Panc1 (cell line): ENCODE data around the gene RGS3. TPM values are rescaled to one million over a fixed set of nuclear protein-coding genes. Genes with fewer than 3 reads are reported as not detected.

Source experiments
- ATAC-seq: fragments of 200-7000 bp; cut with Tn5 transposase; 2 replicates; pipeline ENCODE4 v1.9.1; 2020; ENCODE audit warnings: mild to moderate bottlenecking, moderate library complexity
- BruUV-seq: library from RNA; stranded (reverse); fragments of 400-500 nt; replicated peaks from 2 replicates; lab custom pipeline; 2021; lab: Mats Ljungman, UMichigan
- CTCF ChIA-PET: fragments of 300-600 bp; sonication (Branson Sonifier 250); formaldehyde crosslinking; loops from one replicate; lab custom pipeline; 2022; ENCODE audit warnings: antibody characterized with exemption; lab: Charles Lee
- POLR2A ChIA-PET: fragments of 300-600 bp; sonication (Branson Sonifier 250); formaldehyde crosslinking; loops from one replicate; lab custom pipeline; 2022; ENCODE audit warnings: antibody characterized with exemption; lab: Charles Lee
- DNase-seq: peaks from one replicate; pipeline ENCODE4 v3.0.0-alpha.2; 2010; ENCODE audit warnings: low read depth, low spot score
- H3K27ac ChIP-seq: 2 replicates; pipeline ENCODE4 v1.5.1; 2011; ENCODE audit warnings: mild to moderate bottlenecking, low read length, inconsistent platforms
- H3K27me3 ChIP-seq: fragments of 200-500 bp; sonication (Bioruptor generic); 2 replicates; pipeline ENCODE4 v1.6.0; 2014; ENCODE audit warnings: low read length, inconsistent platforms; ENCODE audit not compliant: control insufficient read depth, insufficient read depth
- H3K36me3 ChIP-seq: fragments of 200-500 bp; sonication (Bioruptor generic); 2 replicates; pipeline ENCODE4 v1.5.1; 2014; ENCODE audit warnings: inconsistent platforms, mild to moderate bottlenecking, low read length, moderate library complexity; ENCODE audit not compliant: control insufficient read depth, insufficient read depth
- H3K4me1 ChIP-seq: 2 replicates; pipeline ENCODE4 v1.5.1; 2011; ENCODE audit warnings: inconsistent platforms, mild to moderate bottlenecking, low read length, moderate library complexity; ENCODE audit not compliant: control insufficient read depth, insufficient read depth
- H3K4me3 ChIP-seq, 2 experiments: 2 replicates each; pipeline ENCODE4 v1.5.1; 2011 to 2012; ENCODE audit warnings: low read depth in 2 of 2, low read length in 2 of 2, mild to moderate bottlenecking in 2 of 2, inconsistent platforms in 1 of 2, moderate library complexity in 1 of 2
- H3K9me3 ChIP-seq: fragments of 200-500 bp; sonication (Bioruptor generic); 2 replicates; pipeline ENCODE4 v1.5.1; 2014; ENCODE audit warnings: low read depth, mild to moderate bottlenecking, inconsistent platforms, low read length, moderate library complexity; ENCODE audit not compliant: control insufficient read depth, insufficient read depth
- POLR2AphosphoS5 ChIP-seq: IDR thresholded peaks from 2 replicates; pipeline ENCODE4 v1.6.1; 2012; ENCODE audit warnings: mild to moderate bottlenecking, low read depth, low read length, moderate library complexity
- SIN3A ChIP-seq: IDR thresholded peaks from 2 replicates; pipeline ENCODE4 v1.6.1; 2012; ENCODE audit warnings: low read depth, mild to moderate bottlenecking, low read length, moderate library complexity, borderline replicate concordance; ENCODE audit not compliant: insufficient read depth
- TCF7L2 ChIP-seq: IDR thresholded peaks from 2 replicates; pipeline ENCODE4 v1.6.1; 2011; ENCODE audit warnings: mild to moderate bottlenecking, low read depth, low read length, inconsistent platforms
- in situ Hi-C: cut with HindIII; loops from 2 replicates; pipeline ENCODE4 v1.10.0; 2016; ENCODE audit warnings: low sequenced_read_pairs, low pct_unique_long_range_greater_than_20kb
- intact Hi-C: fragments of 100-400 bp; cut with micrococcal nuclease; formaldehyde crosslinking; loops from one replicate; pipeline ENCODE4 v1.10.0; 2022; ENCODE audit not compliant: unreplicated experiment
- total RNA-seq: library from RNA; stranded (reverse); gene quantifications from one replicate; pipeline ENCODE4 v1.2.1, GENCODE V29; 2021; ENCODE audit not compliant: unreplicated experiment
- TF ChIP-seq, protein P1 (sequence below), 2 experiments: IDR thresholded peaks; 2 replicates each; pipeline ENCODE4 v1.6.1; 2011 to 2012; ENCODE audit warnings: low read depth in 2 of 2, control low read depth in 1 of 2, low read length in 1 of 2, mild to moderate bottlenecking in 1 of 2, moderate library complexity in 1 of 2; ENCODE audit not compliant: insufficient read depth in 1 of 2
- TF ChIP-seq, protein P2 (sequence below): fragments of 450-650 bp; IDR thresholded peaks from 2 replicates; pipeline ENCODE4 v1.5.1; 2017; ENCODE audit warnings: mild to moderate bottlenecking

RGS3 gene
- total RNA-seq, 1 experiment from 2014 or later = 15.1 TPM

DNA sequence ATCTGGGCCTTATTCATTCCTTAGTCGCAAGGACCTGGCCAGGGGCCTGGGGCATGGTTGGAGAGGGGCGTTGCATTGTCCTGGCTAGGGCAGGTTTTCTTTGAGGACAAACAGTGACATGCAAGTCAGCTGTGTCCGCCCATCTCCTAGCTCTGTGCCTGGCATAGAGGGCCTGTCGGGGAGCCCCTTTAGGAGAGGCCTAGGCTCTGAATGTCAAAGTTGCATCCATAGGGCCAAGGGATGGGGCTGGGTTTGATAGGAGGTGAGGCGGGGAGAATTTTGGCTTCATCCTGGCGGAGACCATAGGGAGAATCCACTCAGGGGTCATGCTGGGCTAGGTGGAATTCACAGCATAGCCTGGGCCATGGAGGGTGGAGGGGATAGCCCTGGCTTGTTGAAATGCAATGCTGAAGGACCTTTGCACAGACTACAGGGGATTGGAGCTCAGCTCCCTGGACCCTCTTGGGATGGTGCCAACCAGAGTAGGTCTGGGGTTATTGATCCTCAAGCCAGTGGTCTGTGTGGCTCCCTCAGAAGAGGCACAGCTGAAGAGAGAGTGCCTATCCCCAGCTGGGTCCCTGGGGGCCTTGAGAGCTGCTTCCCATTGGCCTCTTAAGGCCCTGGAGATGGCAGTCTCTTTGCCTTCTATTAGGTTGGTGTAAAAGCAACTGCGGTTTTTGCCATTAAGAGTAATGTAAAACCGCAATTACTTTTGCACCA lies 104.0 kb downstream of the RGS3 start:
- intact Hi-C loops (no loop called here), in situ Hi-C loops (no loop called here)
- no peaks in the 10 kb centered on the region for H3K27me3 ChIP-seq
- ATAC-seq (no peak), DNase-seq (no peak)
- H3K4me3 ChIP-seq = no peak overlapping the region
- no peak for TF ChIP-seq TCF7L2
- TF ChIP-seq POLR2AphosphoS5 = no peak
- POLR2A ChIA-PET = no interaction called here
- CTCF ChIA-PET = no interaction called here
- H3K36me3 ChIP-seq = no peaks in the 10 kb centered on the region
- no peak overlapping the region for H3K27ac ChIP-seq
- peaks cover 5% of the 10 kb centered on the region for H3K4me1 ChIP-seq
- no peaks in the 10 kb centered on the region for H3K9me3 ChIP-seq
- no TSS peak for BruUV-seq

DNA sequence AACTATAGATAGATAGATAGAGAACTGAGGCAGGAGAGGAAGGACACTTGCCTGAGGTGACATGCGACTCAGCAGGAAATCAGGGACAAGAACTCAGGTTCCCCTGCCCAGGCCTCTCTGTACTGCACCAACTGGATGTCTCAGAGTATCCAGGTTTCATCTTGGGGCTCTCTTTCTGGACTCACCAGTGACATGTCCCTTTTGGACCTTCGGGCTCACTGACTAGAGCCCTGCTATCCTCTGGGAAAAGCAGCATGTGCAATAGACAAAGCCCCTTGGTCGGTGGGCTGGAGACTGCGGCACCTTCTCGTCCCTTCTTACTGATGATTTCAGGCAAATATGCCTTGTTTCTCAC lies 104.5 kb downstream of the RGS3 start:
- no peaks in the 10 kb centered on the region for H3K27me3 ChIP-seq
- no peak for DNase-seq
- CTCF ChIA-PET = no interaction called here
- no peaks in the 10 kb centered on the region for H3K36me3 ChIP-seq
- H3K4me3 ChIP-seq = no peak overlapping the region
- TF ChIP-seq, protein P1, sequence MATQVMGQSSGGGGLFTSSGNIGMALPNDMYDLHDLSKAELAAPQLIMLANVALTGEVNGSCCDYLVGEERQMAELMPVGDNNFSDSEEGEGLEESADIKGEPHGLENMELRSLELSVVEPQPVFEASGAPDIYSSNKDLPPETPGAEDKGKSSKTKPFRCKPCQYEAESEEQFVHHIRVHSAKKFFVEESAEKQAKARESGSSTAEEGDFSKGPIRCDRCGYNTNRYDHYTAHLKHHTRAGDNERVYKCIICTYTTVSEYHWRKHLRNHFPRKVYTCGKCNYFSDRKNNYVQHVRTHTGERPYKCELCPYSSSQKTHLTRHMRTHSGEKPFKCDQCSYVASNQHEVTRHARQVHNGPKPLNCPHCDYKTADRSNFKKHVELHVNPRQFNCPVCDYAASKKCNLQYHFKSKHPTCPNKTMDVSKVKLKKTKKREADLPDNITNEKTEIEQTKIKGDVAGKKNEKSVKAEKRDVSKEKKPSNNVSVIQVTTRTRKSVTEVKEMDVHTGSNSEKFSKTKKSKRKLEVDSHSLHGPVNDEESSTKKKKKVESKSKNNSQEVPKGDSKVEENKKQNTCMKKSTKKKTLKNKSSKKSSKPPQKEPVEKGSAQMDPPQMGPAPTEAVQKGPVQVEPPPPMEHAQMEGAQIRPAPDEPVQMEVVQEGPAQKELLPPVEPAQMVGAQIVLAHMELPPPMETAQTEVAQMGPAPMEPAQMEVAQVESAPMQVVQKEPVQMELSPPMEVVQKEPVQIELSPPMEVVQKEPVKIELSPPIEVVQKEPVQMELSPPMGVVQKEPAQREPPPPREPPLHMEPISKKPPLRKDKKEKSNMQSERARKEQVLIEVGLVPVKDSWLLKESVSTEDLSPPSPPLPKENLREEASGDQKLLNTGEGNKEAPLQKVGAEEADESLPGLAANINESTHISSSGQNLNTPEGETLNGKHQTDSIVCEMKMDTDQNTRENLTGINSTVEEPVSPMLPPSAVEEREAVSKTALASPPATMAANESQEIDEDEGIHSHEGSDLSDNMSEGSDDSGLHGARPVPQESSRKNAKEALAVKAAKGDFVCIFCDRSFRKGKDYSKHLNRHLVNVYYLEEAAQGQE (IDR thresholded peaks at IDR 0.05; ENCODE audit: insufficient read depth in 1 of 2, low read depth in 2 of 2, low read length in 1 of 2) = no peak
- TF ChIP-seq SIN3A = no peak
- no peak for TF ChIP-seq POLR2AphosphoS5
- TF ChIP-seq, protein P2, sequence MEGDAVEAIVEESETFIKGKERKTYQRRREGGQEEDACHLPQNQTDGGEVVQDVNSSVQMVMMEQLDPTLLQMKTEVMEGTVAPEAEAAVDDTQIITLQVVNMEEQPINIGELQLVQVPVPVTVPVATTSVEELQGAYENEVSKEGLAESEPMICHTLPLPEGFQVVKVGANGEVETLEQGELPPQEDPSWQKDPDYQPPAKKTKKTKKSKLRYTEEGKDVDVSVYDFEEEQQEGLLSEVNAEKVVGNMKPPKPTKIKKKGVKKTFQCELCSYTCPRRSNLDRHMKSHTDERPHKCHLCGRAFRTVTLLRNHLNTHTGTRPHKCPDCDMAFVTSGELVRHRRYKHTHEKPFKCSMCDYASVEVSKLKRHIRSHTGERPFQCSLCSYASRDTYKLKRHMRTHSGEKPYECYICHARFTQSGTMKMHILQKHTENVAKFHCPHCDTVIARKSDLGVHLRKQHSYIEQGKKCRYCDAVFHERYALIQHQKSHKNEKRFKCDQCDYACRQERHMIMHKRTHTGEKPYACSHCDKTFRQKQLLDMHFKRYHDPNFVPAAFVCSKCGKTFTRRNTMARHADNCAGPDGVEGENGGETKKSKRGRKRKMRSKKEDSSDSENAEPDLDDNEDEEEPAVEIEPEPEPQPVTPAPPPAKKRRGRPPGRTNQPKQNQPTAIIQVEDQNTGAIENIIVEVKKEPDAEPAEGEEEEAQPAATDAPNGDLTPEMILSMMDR = no peak
- TF ChIP-seq TCF7L2 = no peak
- POLR2A ChIA-PET = no interaction called here
- H3K4me1 ChIP-seq = peaks cover 5% of the 10 kb centered on the region
- in situ Hi-C loops = no loop called here
- no TSS peak for BruUV-seq
- no peaks in the 10 kb centered on the region for H3K9me3 ChIP-seq
- intact Hi-C loops = no loop called here
- no peak overlapping the region for H3K27ac ChIP-seq
- no peak for ATAC-seq

DNA sequence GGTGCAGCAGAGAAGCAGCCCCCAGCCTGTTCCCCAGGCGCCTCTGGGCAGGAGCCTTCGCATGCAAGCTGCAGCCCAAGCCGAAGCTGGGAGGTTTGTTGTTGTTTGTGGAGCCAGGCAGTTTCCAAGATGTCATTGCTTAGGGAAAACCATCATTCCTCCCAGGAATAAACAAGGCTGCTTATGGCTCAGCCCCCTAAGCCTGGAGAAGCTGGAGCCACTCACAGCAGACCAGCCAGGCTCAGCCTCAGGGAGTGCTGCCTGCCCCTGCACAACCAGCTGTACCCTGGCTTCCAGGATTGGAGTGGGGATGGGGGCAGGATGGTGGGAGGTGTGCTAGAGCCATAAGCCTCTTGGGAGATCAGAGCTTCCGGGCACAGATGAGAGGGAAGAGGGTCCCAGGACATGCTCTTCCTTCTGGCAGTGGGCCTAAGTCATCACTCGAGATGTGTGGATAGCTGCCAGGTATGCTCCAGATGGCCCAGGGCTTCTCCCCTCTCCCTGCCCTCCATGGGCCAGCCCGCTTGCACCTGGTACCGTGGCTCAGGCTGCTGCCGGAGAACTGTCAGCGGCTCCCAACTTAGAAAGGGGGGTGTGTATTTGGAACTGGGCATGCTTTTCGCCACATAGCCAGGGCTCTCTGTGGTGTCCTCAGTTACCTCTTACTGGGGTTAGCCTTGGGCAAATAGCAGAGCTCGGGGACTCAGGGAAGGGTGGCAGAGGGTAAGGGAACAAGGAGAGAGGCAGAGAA lies 105.2 kb downstream of the RGS3 start:
- Histone ChIP-seq H3K4me1 (peaks cover 5% of the 10 kb centered on the region), H3K36me3 (no peaks in the 10 kb centered on the region), H3K27me3 (no peaks in the 10 kb centered on the region), H3K27ac (no peak overlapping the region), H3K9me3 (no peaks in the 10 kb centered on the region), H3K4me3 (no peak overlapping the region)
- TF ChIP-seq, protein P1 (IDR thresholded peaks at IDR 0.05; ENCODE audit: insufficient read depth in 1 of 2, low read depth in 2 of 2, low read length in 1 of 2) = no peak
- TF ChIP-seq TCF7L2 (no peak), SIN3A (no peak), POLR2AphosphoS5 (no peak)
- TF ChIP-seq, protein P2 = no peak
- intact Hi-C loops = no loop called here
- ATAC-seq = no peak
- ChIA-PET CTCF (no interaction called here), POLR2A (no interaction called here)
- no peak for DNase-seq
- BruUV-seq = no TSS peak
- in situ Hi-C loops = no loop called here
